ENCODE results near the gene MED31.
"Not testable (repeated sequence)": the region's sequence is repeated elsewhere in the genome, so short reads cannot be mapped to it uniquely, and the experiment has no call there.

Gene MED31

GRCh38 chr17:6655732-6656361 lies 4.4 kb upstream of the MED31 start:
- not testable (repeated sequence) for DNase-seq (ENCODE audit: low read depth in 2 of 2)

DNA sequence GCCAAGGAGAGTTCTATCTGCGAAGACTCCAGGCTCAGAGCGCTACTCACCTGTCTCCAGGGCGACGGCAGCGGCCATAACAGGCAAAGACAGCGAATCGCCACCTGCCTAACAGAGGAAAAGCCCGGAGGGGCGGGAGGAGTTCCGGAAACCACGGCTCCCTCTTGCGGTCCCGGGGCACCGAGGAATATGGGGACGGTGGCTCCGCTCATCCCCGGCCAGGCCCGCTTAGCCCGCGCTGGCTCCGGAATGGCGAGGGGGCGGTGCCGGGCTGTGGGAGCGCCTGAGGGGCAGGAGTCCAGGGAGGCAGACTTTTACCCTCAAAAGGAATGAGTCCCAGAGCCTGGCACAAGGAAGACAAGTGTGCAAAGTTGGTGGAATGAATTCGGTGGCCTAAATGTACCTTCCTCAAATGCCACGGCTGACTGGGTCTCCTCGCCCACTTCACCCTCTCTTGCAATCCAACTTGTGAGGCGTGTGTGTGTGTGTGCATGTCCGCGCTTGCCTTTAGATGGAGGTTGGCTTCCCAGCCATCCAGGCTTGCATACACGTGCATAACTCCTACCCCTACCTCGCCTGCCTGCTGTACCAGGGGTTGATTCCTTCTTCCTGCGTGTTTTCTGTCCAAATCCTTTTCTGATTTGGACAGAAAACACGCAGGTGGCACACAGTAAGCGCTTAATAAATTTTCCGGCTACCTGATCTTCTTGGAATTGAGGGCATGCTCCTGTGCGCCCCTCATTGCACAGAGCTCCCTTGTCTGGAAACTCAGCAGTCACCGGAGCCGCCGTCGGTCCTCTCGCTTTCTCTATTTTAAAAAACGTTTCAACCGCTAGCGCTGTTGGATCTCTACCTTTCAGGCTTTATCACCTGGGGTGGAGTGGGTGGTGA lies 3.7 kb upstream of the MED31 start:
- DNase-seq (ENCODE audit: low read depth in 2 of 2) = no peak

- DNase-seq (ENCODE audit: low read depth in 2 of 2) = no peak
Observed at GRCh38 chr17:6651919-6652452, 581 bp upstream of the MED31 start.

GRCh38 chr17:6648181-6648580 lies 3.2 kb downstream of the MED31 start:
- no peak for DNase-seq (ENCODE audit: low read depth in 2 of 2)

DNA sequence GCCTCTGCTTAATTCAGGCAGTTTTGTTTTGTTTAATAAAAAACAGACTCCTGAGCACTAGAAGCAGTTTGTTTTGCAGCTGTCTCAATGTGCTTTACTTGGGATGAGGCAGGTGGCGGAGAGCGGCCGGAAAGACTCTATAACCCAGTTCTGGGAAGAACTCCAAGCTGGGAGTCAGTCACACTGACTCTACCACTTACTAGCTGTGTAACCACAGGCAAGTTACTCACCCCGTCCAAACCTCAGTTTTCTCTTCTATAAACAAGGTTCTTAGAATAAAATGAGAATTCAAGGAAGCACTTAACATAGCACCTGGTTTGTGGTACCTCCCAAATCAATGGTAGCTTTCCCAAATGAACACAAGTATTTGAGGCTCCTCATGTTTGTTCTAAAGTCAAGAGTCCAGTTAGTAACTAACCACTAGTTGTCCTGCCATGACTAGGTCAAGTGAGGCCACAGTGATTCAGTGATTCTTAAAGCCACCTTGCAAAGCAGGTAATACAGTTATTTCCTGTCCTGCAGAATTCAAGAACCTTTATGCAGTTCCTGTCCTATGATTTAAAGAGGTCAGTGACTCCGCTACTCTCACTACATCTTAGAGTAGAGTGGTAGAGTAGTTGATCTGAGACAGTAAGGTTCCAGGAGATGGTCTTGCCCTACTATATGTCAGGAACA lies 7.8 kb downstream of the MED31 start:
- no peak for DNase-seq (ENCODE audit: low read depth in 2 of 2)

DNA sequence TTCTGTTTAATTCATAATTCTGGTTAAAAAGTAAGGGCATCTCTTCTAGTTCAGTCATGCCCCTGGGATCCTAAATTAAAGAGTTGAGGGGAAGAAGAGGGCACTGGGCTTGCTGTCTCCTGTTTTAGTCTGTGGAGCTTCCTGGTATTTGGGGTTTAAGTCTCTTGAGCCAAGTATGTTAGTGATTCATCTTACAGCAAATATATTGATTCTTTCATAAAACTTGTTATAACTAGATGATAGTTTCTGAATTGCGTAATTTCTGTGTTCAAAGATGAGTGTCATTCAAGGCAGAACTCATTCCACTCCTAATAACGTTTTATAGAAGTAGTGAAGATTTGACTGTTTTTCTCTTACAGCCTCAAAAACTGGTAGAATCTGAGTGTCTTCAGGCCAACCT lies 8.8 kb downstream of the MED31 start:
- DNase-seq (ENCODE audit: low read depth in 2 of 2) = no peak

DNA sequence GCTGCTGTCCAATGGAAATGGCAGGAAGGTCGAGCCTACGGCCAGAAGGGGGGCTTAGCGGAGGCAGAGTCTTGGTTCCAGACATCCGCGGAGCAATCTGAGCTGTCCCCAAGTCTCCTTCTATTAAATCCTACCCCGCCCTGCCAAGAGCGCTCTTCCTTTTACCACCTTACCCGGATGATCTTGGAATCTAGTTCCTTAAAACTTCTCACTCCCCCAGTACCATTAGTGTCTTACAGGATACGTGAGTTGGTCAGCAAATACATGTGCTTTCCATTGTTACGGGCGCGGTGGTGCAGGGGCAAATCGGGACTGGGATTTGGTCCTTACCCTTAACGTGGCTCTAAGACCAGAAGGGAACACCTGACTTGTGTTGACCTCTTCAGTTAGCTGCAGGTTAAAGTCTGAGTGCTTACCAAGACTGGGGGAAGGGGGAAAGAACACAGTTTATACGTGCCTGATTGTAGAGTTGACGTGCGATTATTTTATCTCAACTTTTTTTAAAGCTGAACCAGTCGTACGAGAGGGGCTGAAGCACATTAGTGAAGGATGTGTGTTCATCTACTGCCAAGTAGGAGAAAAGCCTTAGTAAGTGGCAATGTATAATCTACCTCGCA lies 10.1 kb downstream of the MED31 start:
- no peak for DNase-seq (ENCODE audit: low read depth in 2 of 2)

DNA sequence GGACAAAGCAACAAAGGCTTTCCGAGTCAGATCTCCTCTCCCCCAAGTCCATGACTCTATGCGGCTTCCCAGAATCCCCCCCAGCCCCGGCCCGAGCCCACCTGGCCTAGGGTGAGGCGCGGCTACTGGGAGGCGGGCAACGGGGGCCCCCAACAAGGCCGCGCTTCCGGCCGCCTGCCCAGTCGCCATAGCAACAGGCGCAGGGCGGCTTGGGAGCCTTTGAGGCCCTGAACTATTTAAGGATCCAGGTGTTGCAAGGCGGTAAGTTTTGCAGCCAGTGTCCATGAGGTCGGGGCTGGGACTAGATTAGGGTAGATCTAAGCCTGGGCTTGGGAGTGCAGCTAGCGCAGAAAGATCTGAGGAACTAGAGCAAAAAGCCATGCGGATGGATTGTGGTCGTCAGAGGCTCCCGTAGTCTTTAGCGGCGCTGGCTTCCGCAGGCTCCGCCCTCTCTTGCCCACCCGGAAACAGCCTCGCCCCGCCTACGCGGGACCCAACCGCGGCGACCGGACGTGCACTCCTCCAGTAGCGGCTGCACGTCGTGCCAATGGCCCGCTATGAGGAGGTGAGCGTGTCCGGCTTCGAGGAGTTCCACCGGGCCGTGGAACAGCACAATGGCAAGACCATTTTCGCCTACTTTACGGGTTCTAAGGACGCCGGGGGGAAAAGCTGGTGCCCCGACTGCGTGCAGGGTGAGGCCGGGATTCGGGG lies 10.7 kb downstream of the MED31 start, which contains the start of the genes KIAA0753 and TXNDC17:
Gene KIAA0753, minus strand, starts transcription at position 176 of the 711 bp plus-strand sequence. CDS start 5,608 bp downstream, outside the sequence.
Gene TXNDC17, plus strand, starts transcription at position 525 of the 711 bp plus-strand sequence. Its CDS starts 23 bp downstream, at position 548.
- peak; percentile 79 to 85 for DNase-seq (ENCODE audit: low read depth in 2 of 2)

GRCh38 chr17:6639586-6640535 lies 11.5 kb downstream of the MED31 start:
- DNase-seq (ENCODE audit: low read depth in 2 of 2) = no peak

DNA sequence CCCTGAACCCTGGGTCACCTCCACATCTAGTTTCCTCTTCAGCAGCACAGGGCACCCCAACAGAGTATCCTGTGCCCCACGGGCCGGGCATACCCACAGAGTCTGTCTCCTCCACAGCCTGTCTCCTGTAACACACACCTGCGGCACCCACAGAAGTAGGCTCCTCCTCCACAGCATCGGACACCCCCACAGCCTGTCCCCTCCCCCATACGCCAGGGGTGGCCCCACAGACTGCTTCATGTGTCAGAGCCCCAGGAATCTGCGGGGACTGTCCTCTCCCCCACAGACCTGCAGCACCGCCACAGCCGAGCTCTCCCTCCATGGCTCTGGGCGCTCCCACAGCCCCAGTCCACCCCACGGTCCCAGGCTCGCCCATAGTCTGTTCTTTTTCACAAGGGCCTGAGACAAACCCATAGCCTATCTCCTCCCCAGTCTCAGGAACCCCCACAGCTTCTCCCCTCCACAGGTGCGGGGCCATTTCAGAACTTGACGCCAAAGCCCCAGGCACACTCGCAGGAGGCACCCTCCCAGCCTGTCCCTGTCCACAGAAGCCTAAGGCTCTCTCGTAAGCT lies 12.3 kb downstream of the MED31 start:
- DNase-seq (ENCODE audit: low read depth in 2 of 2) = no peak

- DNase-seq (ENCODE audit: low read depth in 2 of 2) = no peak
Observed at GRCh38 chr17:6638046-6638908, 13.1 kb downstream of the MED31 start.

GRCh38 chr17:6637458-6637840 lies 14.0 kb downstream of the MED31 start:
- DNase-seq (ENCODE audit: low read depth in 2 of 2) = no peak

DNA sequence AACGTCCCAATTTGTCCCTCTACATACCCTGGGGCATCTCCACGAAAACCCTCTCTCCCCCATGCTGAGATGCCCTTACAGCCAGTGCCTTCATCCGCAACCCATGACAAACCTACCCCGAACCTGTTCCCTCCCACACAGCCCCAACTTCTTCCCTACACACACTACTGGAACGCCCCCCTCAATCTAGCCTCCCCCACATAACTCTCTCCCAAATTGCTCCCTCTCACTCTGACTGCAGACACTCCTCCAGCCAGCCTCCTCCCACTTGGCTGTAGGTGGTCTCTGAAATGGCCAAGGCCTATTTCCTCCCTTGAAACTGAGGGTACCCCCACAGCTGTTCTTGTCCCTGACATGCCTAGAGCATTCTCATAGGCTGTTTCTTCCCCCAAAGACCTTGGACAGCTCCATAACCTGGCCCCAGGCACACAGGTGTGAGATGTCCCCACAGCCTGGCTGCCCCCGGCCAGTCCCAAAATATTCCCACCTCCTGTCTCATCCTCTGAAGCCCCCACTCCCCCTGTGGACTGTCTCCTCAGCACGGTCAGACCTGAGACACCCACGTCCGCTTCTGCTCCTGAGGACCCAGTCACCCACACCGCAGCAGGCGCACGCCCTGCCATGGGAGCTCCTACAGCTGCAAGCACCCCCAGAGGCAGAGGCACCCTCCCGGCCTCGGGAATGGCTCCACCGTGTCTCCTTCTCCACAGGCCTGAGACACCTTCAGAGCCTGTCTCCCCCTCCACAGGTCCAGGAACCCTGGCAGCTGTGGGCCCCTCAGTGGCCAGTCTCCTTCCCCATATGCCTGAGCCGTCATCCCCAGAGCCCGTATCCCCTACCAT lies 14.6 kb downstream of the MED31 start:
- DNase-seq (ENCODE audit: low read depth in 2 of 2) = no peak

DNA sequence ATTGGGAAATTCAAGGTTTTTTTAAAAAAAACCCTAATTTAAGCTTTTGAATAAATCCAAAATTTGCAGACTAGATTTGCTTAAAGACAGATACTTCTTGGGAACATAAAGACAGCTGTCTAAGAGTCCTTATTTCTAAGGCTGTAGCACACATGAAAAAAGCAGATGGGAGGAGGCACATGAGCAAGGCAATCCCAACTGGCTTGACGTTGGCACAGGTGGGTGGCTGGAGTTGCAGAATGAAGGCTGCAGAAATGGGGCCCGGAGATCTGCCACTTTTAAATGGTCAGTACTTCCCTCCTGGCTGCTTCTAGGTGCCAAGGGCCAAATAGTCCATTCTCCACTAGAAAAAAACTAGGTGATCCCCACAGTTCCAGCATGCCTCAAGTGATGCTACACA lies 15.3 kb downstream of the MED31 start:
- DNase-seq (ENCODE audit: low read depth in 2 of 2) = no peak

GRCh38 chr17:6633263-6633662 lies 18.1 kb downstream of the MED31 start:
- no peak for DNase-seq (ENCODE audit: low read depth in 2 of 2)

GRCh38 chr17:6632530-6632929 lies 18.9 kb downstream of the MED31 start:
- no peak for DNase-seq (ENCODE audit: low read depth in 2 of 2)

GRCh38 chr17:6630390-6630789 lies 21.0 kb downstream of the MED31 start:
- DNase-seq (ENCODE audit: low read depth in 2 of 2) = no peak

DNA sequence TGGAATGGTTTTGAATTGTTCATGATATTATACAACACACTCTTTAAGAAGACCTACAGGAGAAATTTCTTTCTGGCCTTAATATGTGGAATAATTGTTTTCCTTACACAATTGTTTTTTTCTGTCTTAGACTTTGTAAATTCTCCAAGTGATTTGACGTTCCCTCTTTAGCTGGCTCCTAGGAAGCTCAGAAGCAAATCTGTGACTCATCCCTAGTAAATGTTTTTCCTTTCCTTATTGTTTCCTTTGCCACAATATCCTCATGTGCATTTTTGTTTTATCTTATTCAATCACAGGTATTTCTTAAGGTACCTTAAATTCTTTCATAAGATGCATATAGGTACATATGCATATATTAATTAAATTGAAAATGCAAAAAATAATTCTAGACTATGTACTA lies 24.4 kb downstream of the MED31 start:
- no peak for DNase-seq (ENCODE audit: low read depth in 2 of 2)

All from stimulated activated CD8-positive, alpha-beta memory T cell treated with anti-CD3 and anti-CD28 coated beads, Interleukin-15, amount 100 ng/mL, for 4 hours (primary cell).